Neuronal stem cell (in vitro differentiated cells): ENCODE results near the gene THBS4. TPM values are rescaled to one million over a fixed set of nuclear protein-coding genes. Genes with fewer than 3 reads are reported as not detected.

Source experiments
- small RNA-seq: library from polyadenylated mRNA; stranded (forward); fragments of <200 nt; extraction: miRNeasy Mini kit (QIAGEN cat#:217004); gene quantifications from one replicate; pipeline ENCODE3, GENCODE V24; 2013; ENCODE audit not compliant: insufficient read depth

The THBS4 gene

Small RNAs within 50 kb of the gene (small RNA-seq; reads per million reads assigned to genes)
- gene TRMT112P2, result not detected
